NCI-H2107 (cell line): ENCODE results near the gene EFNB2.
A peak's percentile ranks its signal among the peaks of the same experiment; 100 is the strongest.

ENCODE experiments used
- DNase-seq: peaks from one replicate; lab custom pipeline; 2025; lab: John Stamatoyannopoulos, UW

The EFNB2 gene

GRCh38 chr13:106535552-106536243 lies at the start of gene EFNB2:
EFNB2 (minus strand) TSS chr13:106535662; CDS start chr13:106534964, 698 bp downstream.
- peak; percentile 59 for DNase-seq

- no peak for DNase-seq
Observed at GRCh38 chr13:106581225-106581624, 45.8 kb upstream of the EFNB2 start.

GRCh38 chr13:106575896-106576295 lies 40.4 kb upstream of the EFNB2 start:
- DNase-seq, result no peak

GRCh38 chr13:106573868-106574267 lies 38.4 kb upstream of the EFNB2 start:
- DNase-seq, result no peak

GRCh38 chr13:106573284-106573846 lies 37.9 kb upstream of the EFNB2 start:
- DNase-seq, result no peak

- DNase-seq, result no peak
Observed at GRCh38 chr13:106570299-106570852, 34.9 kb upstream of the EFNB2 start.

GRCh38 chr13:106569233-106570095 lies 34.0 kb upstream of the EFNB2 start:
- no peak for DNase-seq

- DNase-seq, result no peak
Observed at GRCh38 chr13:106568299-106569003, 33.0 kb upstream of the EFNB2 start.

GRCh38 chr13:106567474-106568298 lies 32.2 kb upstream of the EFNB2 start, which contains the start of gene ARGLU1:
ARGLU1 (minus strand) TSS chr13:106568137; CDS start chr13:106567919, 218 bp downstream.
- DNase-seq, result peak; percentile 50

GRCh38 chr13:106566641-106567473 lies 31.4 kb upstream of the EFNB2 start:
- DNase-seq, result no peak

GRCh38 chr13:106565127-106565775 lies 29.8 kb upstream of the EFNB2 start:
- DNase-seq, result no peak

GRCh38 chr13:106562301-106562700 lies 26.8 kb upstream of the EFNB2 start:
- no peak for DNase-seq

- no peak for DNase-seq
Observed at GRCh38 chr13:106561551-106562170, 26.2 kb upstream of the EFNB2 start.

GRCh38 chr13:106560821-106561220 lies 25.4 kb upstream of the EFNB2 start:
- no peak for DNase-seq

GRCh38 chr13:106558527-106558926 lies 23.1 kb upstream of the EFNB2 start:
- DNase-seq, result no peak

GRCh38 chr13:106555631-106556328 lies 20.3 kb upstream of the EFNB2 start:
- no peak for DNase-seq

GRCh38 chr13:106551751-106552150 lies 16.3 kb upstream of the EFNB2 start:
- no peak for DNase-seq

GRCh38 chr13:106551350-106551749 lies 15.9 kb upstream of the EFNB2 start:
- DNase-seq, result no peak
